Measurements from ENCODE around the gene UTP25.

- TF ChIP-seq CTCF (conservative IDR thresholded peaks at IDR 0.05; ENCODE audit: low read length) (no peak), EZH2phosphoT487 (IDR thresholded peaks at IDR 0.05; ENCODE audit: borderline replicate concordance, low read depth, low read length) (no peak)
These were observed 47.7 kb downstream of the UTP25 start for GRCh38 chr1:209875515-209875914.
